GM10248 (cell line): ENCODE measurements around the gene HDGFL2.

Experiments used
- CTCF ChIA-PET: fragments of 300-600 bp; sonication (Branson Sonifier 250); formaldehyde crosslinking; extraction: SDS; loops from one replicate; lab custom pipeline; 2021; ENCODE audit warnings: antibody characterized with exemption; lab: Yijun Ruan, JAX
- POLR2A ChIA-PET: fragments of 350-650 bp; sonication (Branson Sonifier 250); formaldehyde crosslinking; extraction: SDS; loops from one replicate; lab custom pipeline; 2020; ENCODE audit warnings: antibody characterized with exemption; lab: Yijun Ruan, JAX
- DNase-seq: peaks from one replicate; pipeline ENCODE4 v3.0.0; 2012; ENCODE audit errors: extremely low spot score
- TF ChIP-seq, protein P1 (sequence below): IDR thresholded peaks from 2 replicates; pipeline ENCODE4 v1.5.1; 2012; ENCODE audit warnings: mild to moderate bottlenecking, low read depth; ENCODE audit errors: extremely low read depth, missing control alignments, control extremely low read depth

The HDGFL2 gene

DNA sequence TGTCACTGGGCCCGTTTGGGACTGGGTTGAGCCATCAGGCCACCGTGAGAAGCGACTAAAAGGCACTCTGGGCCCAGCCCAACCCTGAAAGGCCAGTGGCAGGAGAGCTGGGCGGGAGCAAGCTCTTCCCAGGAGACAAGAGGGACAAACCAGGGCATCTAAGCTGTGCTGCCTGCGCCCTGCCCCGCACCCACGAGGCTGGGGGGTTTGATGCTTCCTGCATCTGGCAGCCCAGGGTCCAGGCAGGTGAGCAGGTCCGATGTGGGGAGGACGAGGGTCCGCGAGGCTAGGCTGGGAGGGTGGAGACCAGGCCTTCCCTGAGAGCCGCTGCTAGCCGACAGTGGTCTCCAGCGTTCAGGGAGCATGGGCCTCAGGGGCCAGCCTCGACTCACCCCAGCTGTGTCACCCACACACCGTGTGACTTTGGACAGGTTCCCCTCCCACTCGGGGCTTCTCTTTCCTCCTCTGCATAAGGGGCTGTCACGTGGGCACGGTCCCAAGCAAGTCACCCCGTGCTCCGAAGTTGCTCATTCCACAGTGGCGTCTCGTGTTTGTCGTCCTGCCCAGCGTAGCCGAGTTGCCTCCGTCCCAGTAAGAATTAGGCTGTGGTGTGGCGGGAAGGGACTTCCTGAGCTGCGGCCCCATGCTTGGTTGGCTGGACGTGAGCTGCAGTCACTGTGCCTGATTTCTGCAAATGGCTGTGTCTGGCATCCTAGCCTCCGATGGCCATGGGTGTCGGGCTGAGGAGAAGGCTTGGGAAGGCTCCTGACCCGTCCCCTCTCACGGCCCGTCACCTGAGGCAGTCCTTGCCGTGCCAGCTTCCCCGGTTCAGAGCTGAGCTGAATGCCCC is 30.4 kb downstream of the HDGFL2 start:
- no peak for DNase-seq
- TF ChIP-seq, protein P1, sequence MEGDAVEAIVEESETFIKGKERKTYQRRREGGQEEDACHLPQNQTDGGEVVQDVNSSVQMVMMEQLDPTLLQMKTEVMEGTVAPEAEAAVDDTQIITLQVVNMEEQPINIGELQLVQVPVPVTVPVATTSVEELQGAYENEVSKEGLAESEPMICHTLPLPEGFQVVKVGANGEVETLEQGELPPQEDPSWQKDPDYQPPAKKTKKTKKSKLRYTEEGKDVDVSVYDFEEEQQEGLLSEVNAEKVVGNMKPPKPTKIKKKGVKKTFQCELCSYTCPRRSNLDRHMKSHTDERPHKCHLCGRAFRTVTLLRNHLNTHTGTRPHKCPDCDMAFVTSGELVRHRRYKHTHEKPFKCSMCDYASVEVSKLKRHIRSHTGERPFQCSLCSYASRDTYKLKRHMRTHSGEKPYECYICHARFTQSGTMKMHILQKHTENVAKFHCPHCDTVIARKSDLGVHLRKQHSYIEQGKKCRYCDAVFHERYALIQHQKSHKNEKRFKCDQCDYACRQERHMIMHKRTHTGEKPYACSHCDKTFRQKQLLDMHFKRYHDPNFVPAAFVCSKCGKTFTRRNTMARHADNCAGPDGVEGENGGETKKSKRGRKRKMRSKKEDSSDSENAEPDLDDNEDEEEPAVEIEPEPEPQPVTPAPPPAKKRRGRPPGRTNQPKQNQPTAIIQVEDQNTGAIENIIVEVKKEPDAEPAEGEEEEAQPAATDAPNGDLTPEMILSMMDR, result no peak
- POLR2A ChIA-PET, result no interaction called here
- CTCF ChIA-PET, result interaction anchor here (1.3 kb wide), 1 partner anchor 23 kb away, joined by 4 read pairs; no protein-coding TSS in a partner anchor

DNA sequence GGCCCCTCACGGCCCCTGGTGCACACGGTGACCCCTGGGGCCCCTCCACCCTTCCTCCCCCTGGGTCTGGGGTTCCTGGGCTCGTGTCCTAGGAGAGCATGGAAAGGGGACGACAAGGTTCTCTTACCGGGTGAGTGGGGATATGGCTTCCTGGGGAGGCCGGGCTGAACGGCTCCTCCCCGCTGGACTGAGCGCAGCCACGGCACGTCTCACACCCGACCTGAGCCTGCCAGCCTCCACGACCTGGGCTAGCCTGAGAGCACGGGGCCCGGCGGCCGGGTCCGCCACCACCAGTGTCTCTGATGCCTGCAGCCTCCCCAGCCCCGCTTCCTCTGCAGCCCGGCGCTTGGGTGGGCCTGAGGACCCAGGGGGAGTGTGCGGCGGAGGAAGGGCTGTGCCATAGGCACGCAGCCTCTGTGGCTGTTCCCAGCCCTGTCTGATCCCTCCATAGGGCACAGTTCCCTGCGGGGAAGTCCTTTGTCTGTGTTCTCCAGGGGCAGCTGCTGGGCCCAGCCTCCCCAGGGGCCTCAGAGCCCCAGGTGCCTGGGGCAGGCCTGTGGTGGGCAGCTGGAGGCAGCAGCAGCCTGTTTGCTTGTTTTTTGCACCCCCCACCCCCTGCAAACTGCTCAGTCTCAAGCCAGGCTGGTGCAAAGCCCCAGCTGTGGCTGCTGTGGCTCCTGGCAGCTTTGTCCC is 31.2 kb downstream of the HDGFL2 start:
- POLR2A ChIA-PET, result no interaction called here
- TF ChIP-seq, protein P1, result no peak
- CTCF ChIA-PET, result interaction anchor here (1.1 kb wide), 1 partner anchor 133 kb away, joined by 3 read pairs; no protein-coding TSS in a partner anchor
- no peak for DNase-seq

DNA sequence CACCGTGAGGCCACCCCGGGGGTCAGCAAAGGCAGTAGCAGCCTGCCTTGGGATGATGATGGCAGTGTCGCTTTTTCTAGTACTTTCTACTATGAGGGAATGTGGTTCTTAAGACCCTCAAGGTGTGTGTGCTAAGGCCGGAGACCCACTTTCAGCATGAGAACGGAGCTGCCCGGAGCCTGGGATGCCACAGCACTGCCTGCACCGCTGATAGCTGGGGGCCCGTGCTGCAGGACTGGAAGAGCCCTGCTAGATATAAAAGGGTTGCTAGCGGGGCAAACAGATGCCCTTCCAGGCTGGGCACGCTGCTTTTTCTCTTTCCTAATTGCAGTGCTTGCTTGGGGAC is 31.7 kb downstream of the HDGFL2 start:
- POLR2A ChIA-PET, result no interaction called here
- CTCF ChIA-PET, result interaction anchor here (0.7 to 1.3 kb wide), 3 partner anchors 19 to 132 kb away, joined by 3 to 6 read pairs (median 3); no protein-coding TSS in a partner anchor
- no peak for DNase-seq
- TF ChIP-seq, protein P1, result no peak

DNA sequence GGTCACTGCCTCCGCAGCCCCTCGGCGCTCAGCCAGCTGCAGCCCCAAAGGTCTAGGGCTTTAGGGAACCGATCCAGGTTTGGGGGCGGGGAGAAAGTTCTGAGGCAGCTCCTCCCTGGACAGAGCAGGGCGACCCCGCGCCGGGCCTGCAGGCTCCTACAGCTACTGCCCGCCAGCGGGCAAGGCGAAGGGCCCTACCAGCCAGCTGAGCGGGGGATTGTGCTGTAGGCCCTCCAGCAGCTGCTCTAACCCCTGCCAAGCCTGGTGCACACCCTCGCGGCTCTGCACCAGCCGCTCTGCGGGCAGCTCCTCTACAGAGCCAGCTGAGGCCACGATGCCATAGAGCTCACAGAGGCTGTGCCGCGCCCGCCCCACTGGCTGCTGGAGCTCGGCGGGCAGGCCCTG is 32.2 kb downstream of the HDGFL2 start:
- POLR2A ChIA-PET, result no interaction called here
- no peak for DNase-seq
- TF ChIP-seq, protein P1, result no peak
- CTCF ChIA-PET, result interaction anchor here (0.7 to 1.3 kb wide), 3 partner anchors 19 to 132 kb away, joined by 3 to 6 read pairs (median 3); no protein-coding TSS in a partner anchor

DNA sequence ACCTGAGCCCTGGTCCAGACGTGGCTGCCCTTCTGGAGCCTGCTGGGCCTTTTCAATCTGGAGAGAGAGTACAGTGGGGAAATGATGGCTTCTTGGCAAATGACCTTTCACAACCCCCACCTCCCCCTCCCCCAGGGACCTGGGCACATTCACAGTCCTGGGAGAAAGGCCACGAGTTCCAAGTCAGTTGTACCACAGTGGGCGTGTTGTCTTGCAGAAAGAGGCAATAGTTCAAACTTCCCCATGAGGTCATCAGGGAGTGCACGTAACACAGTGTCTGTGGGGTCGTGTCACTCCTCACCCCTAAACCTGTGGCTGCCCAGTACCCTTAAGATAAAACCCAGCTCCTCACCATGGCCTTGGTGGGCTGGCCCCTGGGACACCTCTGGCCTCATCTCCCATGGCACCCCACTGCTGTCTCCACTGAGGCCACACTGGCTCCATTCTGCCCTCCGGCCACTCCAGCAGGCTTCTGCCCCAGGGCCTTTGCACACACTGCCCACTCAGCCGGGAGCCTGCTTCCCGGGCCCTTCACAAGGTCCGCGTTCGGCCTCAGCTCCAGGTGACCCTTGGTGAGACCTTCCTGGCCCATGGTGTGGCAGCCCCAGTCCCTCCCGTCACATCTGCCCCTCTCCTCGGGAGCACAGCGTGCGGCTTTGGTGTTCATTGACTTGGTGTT is 32.9 kb downstream of the HDGFL2 start:
- POLR2A ChIA-PET, result no interaction called here
- TF ChIP-seq, protein P1, result no peak
- DNase-seq, result no peak
- CTCF ChIA-PET, result interaction anchor here (1.1 to 1.3 kb wide), 2 partner anchors 20 to 131 kb away, joined by 3 to 6 read pairs; no protein-coding TSS in a partner anchor
